Progenitor cell of endocrine pancreas (in vitro differentiated cells): ENCODE measurements around the gene NOL11. TPM values are rescaled to one million over a fixed set of nuclear protein-coding genes. Genes with fewer than 3 reads are reported as not detected.
"Not testable (repeated sequence)": the region's sequence is repeated elsewhere in the genome, so short reads cannot be mapped to it uniquely, and the experiment has no call there.

Experiments
- DNase-seq: peaks from one replicate; pipeline ENCODE4 v3.0.0; 2021; ENCODE audit warnings: low spot score; ENCODE audit not compliant: unreplicated experiment
- H3K27ac Mint-ChIP-seq: 2 replicates; pipeline ENCODE4 v1.8.0; 2021; ENCODE audit warnings: mild to moderate bottlenecking, moderate library complexity, mixed read lengths
- H3K27me3 Mint-ChIP-seq: 2 replicates; pipeline ENCODE4 v1.8.0; 2021; ENCODE audit warnings: mixed read lengths
- H3K36me3 Mint-ChIP-seq: 2 replicates; pipeline ENCODE4 v1.8.0; 2022; ENCODE audit warnings: mixed read lengths; ENCODE audit not compliant: insufficient read depth
- H3K4me1 Mint-ChIP-seq: 2 replicates; pipeline ENCODE4 v1.8.0; 2021; ENCODE audit warnings: low read depth, mixed read lengths
- H3K4me3 Mint-ChIP-seq: 2 replicates; pipeline ENCODE4 v1.8.0; 2021; ENCODE audit warnings: low read depth, mild to moderate bottlenecking, moderate library complexity, mixed read lengths
- H3K9me3 Mint-ChIP-seq: 2 replicates; pipeline ENCODE4 v1.8.0; 2021; ENCODE audit warnings: low read depth, mixed read lengths
- total RNA-seq: library from RNA; stranded (reverse); gene quantifications from 2 replicates; pipeline ENCODE4 v1.2.1, GENCODE V29; 2021
- TF ChIP-seq, protein P1 (sequence below): fragments of 200-600 bp; sonication (generic); IDR thresholded peaks from one replicate; pipeline ENCODE4 v1.5.0; 2021; ENCODE audit warnings: antibody characterized with exemption, mild to moderate bottlenecking; ENCODE audit not compliant: unreplicated experiment

NOL11 gene
- total RNA-seq, 1 donor from 2014 or later = 63.0 TPM

- Mint-ChIP-seq H3K27me3 (no peaks in the 10 kb centered on the region), H3K9me3 (no peaks in the 10 kb centered on the region), H3K36me3 (peaks cover 16% of the 10 kb centered on the region), H3K4me3 (no peak overlapping the region), H3K4me1 (peaks cover 8% of the 10 kb centered on the region), H3K27ac (no peak overlapping the region)
- DNase-seq = no peak
- TF ChIP-seq, protein P1, sequence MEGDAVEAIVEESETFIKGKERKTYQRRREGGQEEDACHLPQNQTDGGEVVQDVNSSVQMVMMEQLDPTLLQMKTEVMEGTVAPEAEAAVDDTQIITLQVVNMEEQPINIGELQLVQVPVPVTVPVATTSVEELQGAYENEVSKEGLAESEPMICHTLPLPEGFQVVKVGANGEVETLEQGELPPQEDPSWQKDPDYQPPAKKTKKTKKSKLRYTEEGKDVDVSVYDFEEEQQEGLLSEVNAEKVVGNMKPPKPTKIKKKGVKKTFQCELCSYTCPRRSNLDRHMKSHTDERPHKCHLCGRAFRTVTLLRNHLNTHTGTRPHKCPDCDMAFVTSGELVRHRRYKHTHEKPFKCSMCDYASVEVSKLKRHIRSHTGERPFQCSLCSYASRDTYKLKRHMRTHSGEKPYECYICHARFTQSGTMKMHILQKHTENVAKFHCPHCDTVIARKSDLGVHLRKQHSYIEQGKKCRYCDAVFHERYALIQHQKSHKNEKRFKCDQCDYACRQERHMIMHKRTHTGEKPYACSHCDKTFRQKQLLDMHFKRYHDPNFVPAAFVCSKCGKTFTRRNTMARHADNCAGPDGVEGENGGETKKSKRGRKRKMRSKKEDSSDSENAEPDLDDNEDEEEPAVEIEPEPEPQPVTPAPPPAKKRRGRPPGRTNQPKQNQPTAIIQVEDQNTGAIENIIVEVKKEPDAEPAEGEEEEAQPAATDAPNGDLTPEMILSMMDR = no peak
Observed at GRCh38 chr17:67696347-67696746, 21.4 kb upstream of the NOL11 start.

DNA sequence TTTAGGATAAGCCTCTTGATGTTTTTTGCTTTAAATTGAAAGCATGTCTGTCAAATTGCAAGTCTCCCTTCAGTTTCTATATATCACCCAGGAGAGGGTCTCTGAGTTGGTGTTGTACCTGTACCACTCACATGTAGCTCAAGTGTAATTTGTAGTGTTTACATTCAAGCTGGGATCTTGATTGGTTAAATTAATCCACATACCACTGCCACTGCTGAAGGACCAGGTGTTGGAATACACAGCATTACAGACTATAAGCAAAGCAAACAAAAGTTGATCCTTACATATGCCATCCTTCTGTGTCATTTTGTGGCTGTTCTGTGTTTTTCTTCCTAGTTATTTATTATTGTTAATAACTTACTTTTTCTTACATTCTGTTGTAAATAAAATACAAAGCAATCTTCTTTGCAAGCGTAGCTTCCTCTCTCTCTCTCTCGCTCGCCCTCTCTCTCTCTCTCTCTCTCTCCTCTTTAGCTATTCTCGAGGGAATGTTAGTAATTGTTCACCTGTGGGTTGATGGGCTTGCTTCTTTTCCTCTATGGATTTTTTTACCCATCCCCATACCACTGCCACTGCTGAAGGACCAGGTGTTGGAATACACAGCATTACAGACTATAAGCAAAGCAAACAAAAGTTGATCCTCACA lies 20.8 kb upstream of the NOL11 start:
- no peak for DNase-seq
- Mint-ChIP-seq H3K36me3 (peaks cover 13% of the 10 kb centered on the region), H3K4me1 (peaks cover 8% of the 10 kb centered on the region), H3K27me3 (no peaks in the 10 kb centered on the region), H3K4me3 (no peak overlapping the region), H3K27ac (no peak overlapping the region), H3K9me3 (no peaks in the 10 kb centered on the region)
- TF ChIP-seq, protein P1 = no peak

- Mint-ChIP-seq H3K4me3 (no peak overlapping the region), H3K27ac (peak overlapping the region; percentile 68), H3K27me3 (no peaks in the 10 kb centered on the region), H3K4me1 (peaks cover 8% of the 10 kb centered on the region), H3K36me3 (no peaks in the 10 kb centered on the region), H3K9me3 (peaks cover 3% of the 10 kb centered on the region)
- no peak for DNase-seq
- TF ChIP-seq, protein P1 = no peak
Observed at GRCh38 chr17:67700037-67700724, 17.6 kb upstream of the NOL11 start.

DNA sequence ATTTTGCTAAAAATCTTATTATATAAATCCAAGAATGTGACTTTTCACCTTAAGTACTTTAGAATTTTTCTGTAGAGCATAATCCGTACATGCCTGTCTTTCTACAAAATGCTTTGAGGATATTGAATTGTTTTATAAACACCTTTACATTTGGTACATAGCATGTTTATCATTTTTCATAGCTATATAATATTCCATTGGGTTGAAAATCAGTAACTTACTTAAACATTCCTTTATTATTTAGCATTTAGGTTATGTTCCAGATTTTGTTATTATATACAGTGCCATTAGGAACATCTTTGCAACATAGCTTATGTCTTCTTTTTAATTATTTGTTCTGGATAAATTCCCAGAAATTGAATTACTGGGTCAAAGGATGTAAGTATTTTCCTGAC lies 17.0 kb upstream of the NOL11 start:
- H3K36me3 Mint-ChIP-seq = no peaks in the 10 kb centered on the region
- peaks cover 3% of the 10 kb centered on the region for H3K9me3 Mint-ChIP-seq
- no peak for DNase-seq
- H3K27ac Mint-ChIP-seq = no peak overlapping the region
- TF ChIP-seq, protein P1 = no peak
- H3K4me3 Mint-ChIP-seq = no peak overlapping the region
- peaks cover 8% of the 10 kb centered on the region for H3K4me1 Mint-ChIP-seq
- H3K27me3 Mint-ChIP-seq = no peaks in the 10 kb centered on the region

- H3K36me3 Mint-ChIP-seq, H3K4me1 Mint-ChIP-seq, H3K9me3 Mint-ChIP-seq, H3K27ac Mint-ChIP-seq, H3K4me3 Mint-ChIP-seq, DNase-seq, H3K27me3 Mint-ChIP-seq: not testable (repeated sequence)
Observed at GRCh38 chr17:67702861-67703260, 14.9 kb upstream of the NOL11 start.

GRCh38 chr17:67707442-67707841 lies 10.3 kb upstream of the NOL11 start:
- no peak for DNase-seq
- TF ChIP-seq, protein P1 = no peak
- H3K27me3 Mint-ChIP-seq = no peaks in the 10 kb centered on the region
- no peaks in the 10 kb centered on the region for H3K36me3 Mint-ChIP-seq
- no peak overlapping the region for H3K4me3 Mint-ChIP-seq
- peaks cover 2% of the 10 kb centered on the region for H3K4me1 Mint-ChIP-seq
- H3K27ac Mint-ChIP-seq = no peak overlapping the region
- H3K9me3 Mint-ChIP-seq = peaks cover 3% of the 10 kb centered on the region
